Kidney (tissue), 14 donors: Measurements from ENCODE around the gene RNASE2. TPM values are rescaled to one million over a fixed set of nuclear protein-coding genes. Genes with fewer than 3 reads are reported as not detected.
"Not testable (repeated sequence)": the region's sequence is repeated elsewhere in the genome, so short reads cannot be mapped to it uniquely, and the experiment has no call there.

Experiments used
- DNase-seq, 5 donors: peaks; one replicate each; pipeline ENCODE4 v3.0.0-alpha.2; 2013 to 2020
- FAIRE-seq: peaks from 2 replicates; lab custom pipeline; 2012; peaks lifted over from hg19 to GRCh38; lab: Jason Lieb, UNC
- H3K27ac ChIP-seq, 2 donors: one replicate each; pipeline ENCODE4 v1.7.0; 2013; ENCODE audit warnings: low read depth in 2 of 2, low read length in 2 of 2, inconsistent platforms in 1 of 2
- H3K27me3 ChIP-seq: one replicate; pipeline ENCODE4 v1.7.1; 2013; ENCODE audit warnings: low read length, inconsistent platforms; ENCODE audit not compliant: control insufficient read depth, insufficient read depth
- H3K36me3 ChIP-seq, 3 donors: one replicate each; pipeline versions ENCODE4 v1.7.0 to v1.7.1; 2013; ENCODE audit warnings: low read length in 3 of 3, control low read depth in 1 of 3, inconsistent platforms in 1 of 3; ENCODE audit not compliant: insufficient read depth in 3 of 3, control insufficient read depth in 2 of 3
- H3K4me1 ChIP-seq, 3 donors: one replicate each; pipeline versions ENCODE4 v1.7.0 to v1.7.1; 2013; ENCODE audit warnings: low read length in 3 of 3, inconsistent platforms in 1 of 3, low read depth in 1 of 3; ENCODE audit not compliant: control insufficient read depth in 2 of 3, insufficient read depth in 2 of 3
- H3K4me3 ChIP-seq, 3 donors: one replicate each; pipeline versions ENCODE4 v1.7.0 to v1.8.1; 2013; ENCODE audit warnings: low read length in 3 of 3, control low read depth in 1 of 3, inconsistent platforms in 1 of 3
- H3K9ac ChIP-seq, 3 donors: one replicate each; pipeline versions ENCODE4 v1.7.0 to v1.7.1; 2013; ENCODE audit warnings: low read length in 3 of 3, control low read depth in 1 of 3, inconsistent platforms in 1 of 3
- H3K9me3 ChIP-seq, 3 donors: one replicate each; pipeline versions ENCODE4 v1.7.0 to v1.7.1; 2013; ENCODE audit warnings: low read length in 3 of 3, control low read depth in 1 of 3, inconsistent platforms in 1 of 3; ENCODE audit not compliant: control insufficient read depth in 2 of 3, insufficient read depth in 1 of 3
- intact Hi-C: fragments of 100-400 bp; cut with DNase I; formaldehyde crosslinking; loops from one replicate; pipeline ENCODE4 v1.11.1; 2022
- polyA plus RNA-seq: library from polyadenylated mRNA; stranded (reverse); fragments of 350-450 nt; fragmentation: Illumina TruSeq; extraction: RNeasy Lipid Tissue Mini Kit (QIAGEN cat#74804); gene quantifications from one replicate; pipeline ENCODE4 v1.2.3, GENCODE V29; 2014; ENCODE audit warnings: low read depth, low replicate concordance; ENCODE audit not compliant: insufficient read depth
- total RNA-seq: library from RNA; stranded (reverse); fragmentation: NEBNext Ultra II Directional; extraction: Animal tissue kit (Norgen Biotek cat#: 25700); gene quantifications from one replicate; pipeline ENCODE4 v1.2.1, GENCODE V29; 2021
- TF ChIP-seq, protein P1 (sequence below): IDR thresholded peaks from 3 replicates; pipeline ENCODE4 v1.5.1; 2012; ENCODE audit warnings: mild to moderate bottlenecking, moderate library complexity, borderline replicate concordance; ENCODE audit not compliant: insufficient read depth; ENCODE audit errors: extremely low read depth
- donor health status: control.
- donor health status: control.
- donor health status: control.
- donor health status: control.
- donor health status: control.
- donor health status: DM: yes; HTN: yes; CAD: no.
- donor health status: Normal renal cell carcinoma (clear cell type).

The RNASE2 gene
- total and polyA plus RNA-seq, 2 donors from 2014 or later: 2.4 to 4.3 TPM

DNA sequence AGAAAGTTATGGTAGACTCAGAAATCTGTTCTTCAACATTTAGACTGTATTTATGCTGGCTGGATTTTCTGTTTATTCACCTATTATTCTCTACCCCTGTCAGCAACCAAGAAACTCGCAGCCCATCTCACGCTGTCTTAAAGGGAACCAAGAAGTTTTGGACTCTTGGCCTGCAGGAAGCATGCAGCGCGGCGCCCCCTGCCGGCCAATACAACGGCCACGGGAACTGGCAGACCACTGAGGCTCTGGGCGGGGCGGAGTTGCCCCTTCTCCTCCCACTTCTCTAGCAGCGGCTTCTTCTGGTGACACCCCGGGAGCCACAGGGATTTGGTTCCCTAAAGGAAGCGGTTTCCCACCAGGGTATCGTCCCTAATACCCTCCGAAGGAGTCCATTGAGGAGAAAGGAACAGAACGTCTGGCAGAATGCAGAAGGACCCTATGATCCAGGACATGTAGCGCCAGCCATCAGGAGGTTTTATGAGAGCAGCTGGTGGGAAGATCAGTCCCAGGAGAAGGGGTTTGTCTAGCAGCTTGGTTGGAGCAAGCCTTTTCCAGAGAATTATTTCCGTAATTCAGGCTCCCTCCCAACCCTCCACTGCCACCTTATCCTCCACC lies 21.0 kb upstream of the RNASE2 start:
- no peak for FAIRE-seq
- TF ChIP-seq, protein P1, sequence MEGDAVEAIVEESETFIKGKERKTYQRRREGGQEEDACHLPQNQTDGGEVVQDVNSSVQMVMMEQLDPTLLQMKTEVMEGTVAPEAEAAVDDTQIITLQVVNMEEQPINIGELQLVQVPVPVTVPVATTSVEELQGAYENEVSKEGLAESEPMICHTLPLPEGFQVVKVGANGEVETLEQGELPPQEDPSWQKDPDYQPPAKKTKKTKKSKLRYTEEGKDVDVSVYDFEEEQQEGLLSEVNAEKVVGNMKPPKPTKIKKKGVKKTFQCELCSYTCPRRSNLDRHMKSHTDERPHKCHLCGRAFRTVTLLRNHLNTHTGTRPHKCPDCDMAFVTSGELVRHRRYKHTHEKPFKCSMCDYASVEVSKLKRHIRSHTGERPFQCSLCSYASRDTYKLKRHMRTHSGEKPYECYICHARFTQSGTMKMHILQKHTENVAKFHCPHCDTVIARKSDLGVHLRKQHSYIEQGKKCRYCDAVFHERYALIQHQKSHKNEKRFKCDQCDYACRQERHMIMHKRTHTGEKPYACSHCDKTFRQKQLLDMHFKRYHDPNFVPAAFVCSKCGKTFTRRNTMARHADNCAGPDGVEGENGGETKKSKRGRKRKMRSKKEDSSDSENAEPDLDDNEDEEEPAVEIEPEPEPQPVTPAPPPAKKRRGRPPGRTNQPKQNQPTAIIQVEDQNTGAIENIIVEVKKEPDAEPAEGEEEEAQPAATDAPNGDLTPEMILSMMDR: peak; percentile 17
- no peaks in the 10 kb centered on the region for H3K27me3 ChIP-seq
- DNase-seq: peak in 4 of 5 donors; percentile 0 to 41 (median 14)
- intact Hi-C loops: no loop called here
- no peaks in the 10 kb centered on the region for H3K9me3 ChIP-seq
- no peak overlapping the region for H3K27ac ChIP-seq
- no peaks in the 10 kb centered on the region for H3K4me1 ChIP-seq
- no peak overlapping the region for H3K4me3 ChIP-seq
- H3K9ac ChIP-seq: no peak overlapping the region
- no peaks in the 10 kb centered on the region for H3K36me3 ChIP-seq

- H3K4me1 ChIP-seq: no peaks in the 10 kb centered on the region
- no peaks in the 10 kb centered on the region for H3K9me3 ChIP-seq
- FAIRE-seq: no peak
- intact Hi-C loops: no loop called here
- no peaks in the 10 kb centered on the region for H3K27me3 ChIP-seq
- H3K9ac ChIP-seq: no peak overlapping the region
- no peak overlapping the region for H3K27ac ChIP-seq
- TF ChIP-seq, protein P1: no peak
- no peaks in the 10 kb centered on the region for H3K36me3 ChIP-seq
- H3K4me3 ChIP-seq: no peak overlapping the region
- no peak for DNase-seq
Observed at GRCh38 chr14:20935303-20935984, 19.8 kb upstream of the RNASE2 start.

GRCh38 chr14:20945146-20945545 lies 10.1 kb upstream of the RNASE2 start:
- DNase-seq, H3K27ac ChIP-seq, intact Hi-C loops, H3K4me1 ChIP-seq, H3K4me3 ChIP-seq, H3K9me3 ChIP-seq, H3K27me3 ChIP-seq, H3K36me3 ChIP-seq, FAIRE-seq, H3K9ac ChIP-seq: not testable (repeated sequence)

DNA sequence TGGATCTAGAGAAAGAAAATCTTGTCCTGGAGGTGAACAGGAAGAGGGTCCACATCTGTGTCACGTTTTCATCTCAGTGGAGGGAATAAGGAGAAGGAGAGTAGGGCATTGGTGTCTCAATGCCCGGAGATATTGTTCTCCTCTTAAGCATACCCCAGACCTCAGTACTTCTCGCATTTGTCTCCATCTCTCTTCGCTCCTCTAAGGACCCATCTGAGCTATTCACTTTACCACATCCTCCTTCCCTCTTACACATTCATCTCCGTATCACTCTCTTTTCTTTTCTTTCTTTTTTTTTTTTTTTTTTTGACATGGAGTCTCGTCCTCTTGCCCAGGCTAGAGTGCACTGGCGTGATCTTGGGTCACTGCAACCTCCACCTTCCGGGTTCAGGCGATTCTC lies 8.6 kb upstream of the RNASE2 start:
- FAIRE-seq, H3K4me3 ChIP-seq, H3K4me1 ChIP-seq, H3K9me3 ChIP-seq, H3K27me3 ChIP-seq, intact Hi-C loops, H3K9ac ChIP-seq, DNase-seq, H3K27ac ChIP-seq, H3K36me3 ChIP-seq: not testable (repeated sequence)

DNA sequence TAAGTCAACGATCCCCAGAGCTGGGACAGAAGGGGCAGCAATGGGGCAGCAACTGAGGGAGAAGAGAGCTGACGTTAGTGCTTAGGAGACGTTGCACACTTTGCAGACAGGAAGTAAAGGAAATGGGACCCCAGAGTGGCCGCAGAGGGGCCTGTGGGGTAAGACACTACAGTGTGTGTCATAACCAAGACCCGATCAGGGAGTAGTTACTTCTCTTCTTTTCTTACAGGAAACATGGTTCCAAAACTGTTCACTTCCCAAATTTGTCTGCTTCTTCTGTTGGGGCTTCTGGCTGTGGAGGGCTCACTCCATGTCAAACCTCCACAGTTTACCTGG lies 219 bp downstream of the RNASE2 start:
- H3K4me3 ChIP-seq, FAIRE-seq, intact Hi-C loops, H3K27me3 ChIP-seq, DNase-seq, H3K36me3 ChIP-seq, H3K4me1 ChIP-seq, H3K9me3 ChIP-seq, H3K9ac ChIP-seq, H3K27ac ChIP-seq: not testable (repeated sequence)
